ENCODE measurements around the gene DNAJC11.

- TF ChIP-seq PATZ1 (CRISPR knock-in tag; IDR thresholded peaks at IDR 0.05; ENCODE audit: borderline replicate concordance) (no peak), PPARA (CRISPR knock-in tag; IDR thresholded peaks at IDR 0.05; ENCODE audit: borderline replicate concordance) (no peak), ZC3H10 (CRISPR knock-in tag; IDR thresholded peaks at IDR 0.05) (no peak)
These were observed 68.8 kb downstream of the DNAJC11 start for GRCh38 chr1:6632588-6633514.
